GM18909 (cell line): Measurements from ENCODE around the gene ABHD1.
"Not testable (repeated sequence)": the region's sequence is repeated elsewhere in the genome, so short reads cannot be mapped to it uniquely, and the experiment has no call there.

Experiments used
- ATAC-seq: cut with Tn5 transposase; IDR thresholded peaks from one replicate; pipeline ENCODE4 v1.9.1; 2021; ENCODE audit warnings: mild to moderate bottlenecking; ENCODE audit not compliant: unreplicated experiment, poor library complexity

ABHD1 gene

GRCh38 chr2:27123302-27124150, at the start of gene ABHD1:
Gene ABHD1 (plus strand): TSS chr2:27123815. CDS start chr2:27123949, 134 bp downstream.
- ATAC-seq: no peak

- ATAC-seq: no peak
Observed at GRCh38 chr2:27074738-27075565, 48.7 kb upstream of the ABHD1 start.

- not testable (repeated sequence) for ATAC-seq
Observed at GRCh38 chr2:27075566-27075871, 48.1 kb upstream of the ABHD1 start.

- ATAC-seq: no peak
Observed at GRCh38 chr2:27076323-27076722, 47.3 kb upstream of the ABHD1 start.

- no peak for ATAC-seq
Observed at GRCh38 chr2:27077231-27077630, 46.4 kb upstream of the ABHD1 start.

- no peak for ATAC-seq
Observed at GRCh38 chr2:27078267-27079194, 45.1 kb upstream of the ABHD1 start, which contains the start of gene EMILIN1. Gene EMILIN1 (plus strand): TSS chr2:27078615. CDS start chr2:27079066, 451 bp downstream.

GRCh38 chr2:27079233-27080139, 44.1 kb upstream of the ABHD1 start:
- ATAC-seq: no peak

- no peak for ATAC-seq
Observed at GRCh38 chr2:27080140-27080469, 43.5 kb upstream of the ABHD1 start.

GRCh38 chr2:27080603-27080936, 43.0 kb upstream of the ABHD1 start:
- no peak for ATAC-seq

GRCh38 chr2:27081984-27082772, 41.4 kb upstream of the ABHD1 start:
- ATAC-seq: no peak

GRCh38 chr2:27082773-27083409, 40.7 kb upstream of the ABHD1 start:
- no peak for ATAC-seq

GRCh38 chr2:27083410-27084296, 40.0 kb upstream of the ABHD1 start:
- no peak for ATAC-seq

GRCh38 chr2:27084297-27085061, 39.1 kb upstream of the ABHD1 start:
- no peak for ATAC-seq

GRCh38 chr2:27085062-27085672, 38.4 kb upstream of the ABHD1 start:
- ATAC-seq: no peak

GRCh38 chr2:27085673-27086089, 37.9 kb upstream of the ABHD1 start:
- ATAC-seq: peak; percentile 16

GRCh38 chr2:27086090-27086723, 37.4 kb upstream of the ABHD1 start:
- ATAC-seq: peak; percentile 78
